ENCODE measurements around the gene AGBL1.

Gene AGBL1

DNA sequence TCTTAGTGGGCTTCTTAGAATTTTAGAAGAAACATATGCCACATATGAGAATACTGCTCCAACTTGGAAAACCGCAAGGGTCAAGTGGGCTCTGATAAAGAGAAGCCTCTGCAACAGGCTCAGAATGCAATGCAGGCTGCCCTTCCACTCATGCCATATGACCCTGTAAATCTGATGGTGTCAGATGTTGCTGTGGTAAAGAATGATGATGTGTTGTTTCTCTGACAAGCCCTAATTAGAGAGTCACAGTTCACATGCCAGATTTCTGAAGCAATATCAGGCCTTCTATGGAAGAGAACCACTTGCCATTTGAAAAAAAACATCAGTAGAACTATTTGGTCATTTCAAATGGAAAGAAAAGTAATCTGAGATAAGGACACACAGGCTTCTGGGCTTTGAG is 749.6 kb downstream of the AGBL1 start:
- DNase-seq (ENCODE audit: low read depth), result no peak

- DNase-seq (ENCODE audit: low read depth), result no peak
These were observed 750.6 kb downstream of the AGBL1 start for GRCh38 chr15:86830304-86830703.

GRCh38 chr15:86833595-86833994 is 753.9 kb downstream of the AGBL1 start:
- no peak for DNase-seq (ENCODE audit: low read depth)

DNA sequence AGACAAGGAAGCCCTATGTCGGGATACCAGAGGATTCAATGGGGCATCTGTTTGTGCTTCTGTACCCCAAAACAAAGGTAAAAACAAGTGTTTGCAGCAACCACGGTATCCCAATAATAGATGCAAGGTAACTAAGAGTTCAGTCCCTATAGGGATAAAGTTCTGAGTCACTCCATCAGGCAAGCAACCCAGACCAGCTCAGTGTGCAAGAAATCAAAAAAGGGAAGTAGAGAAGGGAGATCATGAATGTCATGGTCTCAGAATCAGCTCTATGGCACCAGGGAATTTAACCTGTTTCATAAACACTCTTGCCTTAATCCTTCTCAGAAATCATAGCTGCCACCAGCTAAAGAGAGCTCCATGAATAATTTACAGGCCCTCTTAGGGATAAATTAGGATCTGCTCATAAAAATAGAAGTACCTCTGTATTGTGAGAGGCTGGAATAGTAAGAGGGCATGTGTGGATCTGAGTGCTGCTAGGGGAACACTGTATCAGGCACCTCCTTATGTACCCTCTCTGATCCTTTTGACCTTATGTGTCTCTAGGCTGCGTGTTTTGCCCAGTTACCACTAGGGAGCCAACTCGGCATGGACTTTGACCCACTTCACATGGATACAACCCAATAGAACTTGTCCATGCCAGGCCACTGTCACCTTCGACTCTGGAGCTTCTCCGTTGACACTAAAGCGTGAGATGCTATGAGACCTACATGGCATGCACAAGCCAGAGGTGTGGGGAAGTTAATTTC is 754.6 kb downstream of the AGBL1 start:
- DNase-seq (ENCODE audit: low read depth), result no peak

DNA sequence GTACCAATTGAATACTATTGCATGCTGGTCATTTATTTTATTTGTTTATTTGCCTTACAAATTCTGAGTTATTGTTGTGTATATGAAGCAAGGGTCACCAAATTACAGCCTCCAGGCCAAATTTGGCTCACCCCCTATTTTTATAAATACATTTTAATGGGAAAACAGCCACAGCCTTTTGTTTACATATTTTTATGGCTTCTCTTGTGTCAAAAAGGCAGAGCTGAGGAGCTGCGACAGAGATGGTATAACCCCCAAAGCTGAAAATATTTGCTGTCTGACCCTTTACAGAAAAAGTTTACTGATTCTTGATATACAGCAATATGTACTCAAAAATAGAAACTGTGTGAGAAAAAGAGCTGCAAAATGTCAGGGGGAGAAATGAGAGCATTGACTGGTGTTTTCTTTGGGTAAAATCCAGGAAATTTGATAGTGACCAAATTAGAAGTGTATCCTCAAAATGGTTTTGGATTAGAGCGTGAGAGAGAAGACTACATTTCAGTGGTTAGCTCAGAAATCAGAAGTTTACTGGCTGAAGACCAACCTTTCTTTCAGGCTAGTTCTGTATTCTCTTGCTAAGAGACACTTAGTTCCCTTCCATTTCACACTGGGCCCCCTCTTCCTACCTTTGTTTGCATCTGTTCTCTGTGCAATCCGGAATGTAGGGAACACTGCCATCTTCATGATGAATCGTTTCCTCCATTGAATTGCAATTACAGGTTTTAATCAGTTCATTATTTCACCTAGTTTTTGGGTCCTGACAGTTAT is 757.8 kb downstream of the AGBL1 start:
- DNase-seq (ENCODE audit: low read depth), result no peak

GRCh38 chr15:86839502-86839901 is 759.8 kb downstream of the AGBL1 start:
- no peak for DNase-seq (ENCODE audit: low read depth)

GRCh38 chr15:86840996-86841395 is 761.3 kb downstream of the AGBL1 start:
- no peak for DNase-seq (ENCODE audit: low read depth)

DNA sequence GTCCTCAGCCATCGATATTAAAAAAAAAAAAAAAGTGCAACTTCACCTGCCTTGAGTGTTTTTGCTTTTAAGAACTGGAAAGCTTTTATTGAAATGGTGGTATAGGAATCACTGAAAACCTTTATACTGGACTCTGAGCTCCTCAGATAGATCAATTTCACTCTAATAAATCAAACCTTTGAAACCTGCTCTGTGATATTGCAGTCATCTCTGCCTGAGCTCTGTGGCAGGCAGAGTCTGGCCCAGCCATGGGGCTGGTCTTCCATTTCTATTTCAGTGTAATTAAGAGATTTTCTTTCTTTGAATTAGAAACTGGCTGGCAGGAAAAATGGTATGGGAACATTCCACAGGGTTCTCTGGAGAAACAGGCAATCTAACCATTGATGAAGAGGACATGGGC is 762.5 kb downstream of the AGBL1 start:
- DNase-seq (ENCODE audit: low read depth), result no peak

GRCh38 chr15:86846036-86846435 is 766.4 kb downstream of the AGBL1 start:
- no peak for DNase-seq (ENCODE audit: low read depth)

DNA sequence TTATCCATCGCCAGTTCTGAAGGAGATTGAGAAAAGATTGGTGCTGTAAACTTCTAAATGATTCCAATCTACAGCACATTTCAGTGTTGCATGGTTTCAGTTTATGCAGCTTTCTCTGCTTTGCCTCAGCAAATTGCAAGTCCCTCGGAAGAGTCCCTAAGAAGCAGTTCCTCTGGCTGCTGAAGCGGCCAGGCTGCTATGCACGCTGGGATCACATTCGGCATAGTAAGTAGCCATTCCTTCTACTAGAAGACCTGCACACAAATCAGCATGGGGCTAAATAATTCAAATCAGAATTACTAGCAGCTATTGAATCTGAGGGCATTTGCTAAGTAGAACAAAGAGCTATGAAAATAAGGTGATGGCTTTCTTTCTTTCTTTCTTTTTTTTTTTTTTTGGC is 769.5 kb downstream of the AGBL1 start:
- no peak for DNase-seq (ENCODE audit: low read depth)

DNA sequence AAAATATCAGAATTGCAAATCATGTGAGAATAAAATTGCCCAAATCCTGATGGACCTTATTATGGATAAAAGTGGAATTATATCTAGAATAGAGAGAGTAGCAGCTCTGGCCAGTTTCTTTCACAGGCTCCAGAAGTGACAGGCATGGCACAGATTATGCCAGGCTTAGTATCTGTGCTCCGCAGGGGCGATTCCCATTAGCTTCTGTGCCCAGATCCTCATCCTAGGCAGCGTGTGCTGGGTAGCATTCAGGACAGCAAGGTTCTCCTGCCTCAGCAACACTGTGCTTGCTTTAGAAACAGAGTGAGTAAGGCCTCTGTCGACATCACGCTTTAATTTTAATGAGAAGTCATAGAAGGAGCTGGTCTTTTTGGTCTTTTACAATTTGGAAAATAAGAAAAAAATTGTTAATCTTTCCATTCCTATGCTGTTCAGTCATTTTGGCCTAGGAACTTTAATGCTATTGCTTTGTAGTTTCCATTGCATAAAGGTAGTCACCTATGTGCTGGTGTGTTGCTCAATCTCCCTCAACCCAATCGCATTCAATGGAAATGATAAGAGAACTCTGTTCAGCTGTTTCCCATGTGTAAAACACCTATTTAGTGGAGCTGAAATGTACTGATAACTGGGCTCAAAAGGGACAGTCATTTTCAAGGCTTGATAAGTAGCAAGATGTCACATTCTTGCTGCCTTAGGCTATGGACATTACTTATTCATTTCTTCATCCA is 770.1 kb downstream of the AGBL1 start:
- DNase-seq (ENCODE audit: low read depth), result no peak

- no peak for DNase-seq (ENCODE audit: low read depth)
These were observed 771.3 kb downstream of the AGBL1 start for GRCh38 chr15:86850939-86851338.

DNA sequence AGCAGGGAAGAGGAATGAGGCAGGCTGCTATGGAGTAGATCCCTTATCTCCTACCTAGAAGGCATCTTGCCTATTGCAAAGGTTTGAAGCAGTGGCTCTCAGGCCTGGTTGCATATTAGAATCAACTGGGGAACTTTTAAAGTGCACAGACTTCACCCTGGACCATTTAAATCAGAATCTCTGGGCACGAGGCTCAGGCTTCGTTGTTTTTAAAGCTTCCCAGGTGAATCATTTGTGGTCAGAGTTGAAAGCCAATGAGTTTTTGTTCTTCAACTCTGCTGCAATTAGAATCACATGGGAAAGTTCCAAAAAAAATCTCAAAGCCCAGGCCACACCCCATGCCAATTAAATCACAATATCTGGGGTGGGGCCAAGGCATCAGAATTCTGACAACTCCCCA is 773.1 kb downstream of the AGBL1 start:
- DNase-seq (ENCODE audit: low read depth), result no peak

DNA sequence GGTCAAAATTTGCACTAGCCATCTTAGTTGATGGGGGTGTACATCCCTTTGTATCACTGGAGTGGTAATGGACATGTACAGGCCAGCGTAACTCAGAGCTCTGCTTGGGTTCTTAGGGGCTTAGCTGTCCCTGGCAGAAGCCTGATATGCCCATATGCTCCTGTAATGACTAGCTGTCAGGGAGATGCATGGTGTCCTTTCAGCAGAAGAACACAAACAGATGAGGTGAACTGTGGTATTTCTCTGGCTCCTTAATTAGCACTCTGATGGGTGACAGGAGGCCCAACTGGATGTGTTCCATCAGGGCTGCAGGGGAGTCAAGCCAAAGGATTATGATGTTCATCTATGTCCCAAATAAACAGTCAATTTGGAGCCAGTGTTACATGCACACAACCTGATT is 774.5 kb downstream of the AGBL1 start:
- DNase-seq (ENCODE audit: low read depth), result no peak

DNA sequence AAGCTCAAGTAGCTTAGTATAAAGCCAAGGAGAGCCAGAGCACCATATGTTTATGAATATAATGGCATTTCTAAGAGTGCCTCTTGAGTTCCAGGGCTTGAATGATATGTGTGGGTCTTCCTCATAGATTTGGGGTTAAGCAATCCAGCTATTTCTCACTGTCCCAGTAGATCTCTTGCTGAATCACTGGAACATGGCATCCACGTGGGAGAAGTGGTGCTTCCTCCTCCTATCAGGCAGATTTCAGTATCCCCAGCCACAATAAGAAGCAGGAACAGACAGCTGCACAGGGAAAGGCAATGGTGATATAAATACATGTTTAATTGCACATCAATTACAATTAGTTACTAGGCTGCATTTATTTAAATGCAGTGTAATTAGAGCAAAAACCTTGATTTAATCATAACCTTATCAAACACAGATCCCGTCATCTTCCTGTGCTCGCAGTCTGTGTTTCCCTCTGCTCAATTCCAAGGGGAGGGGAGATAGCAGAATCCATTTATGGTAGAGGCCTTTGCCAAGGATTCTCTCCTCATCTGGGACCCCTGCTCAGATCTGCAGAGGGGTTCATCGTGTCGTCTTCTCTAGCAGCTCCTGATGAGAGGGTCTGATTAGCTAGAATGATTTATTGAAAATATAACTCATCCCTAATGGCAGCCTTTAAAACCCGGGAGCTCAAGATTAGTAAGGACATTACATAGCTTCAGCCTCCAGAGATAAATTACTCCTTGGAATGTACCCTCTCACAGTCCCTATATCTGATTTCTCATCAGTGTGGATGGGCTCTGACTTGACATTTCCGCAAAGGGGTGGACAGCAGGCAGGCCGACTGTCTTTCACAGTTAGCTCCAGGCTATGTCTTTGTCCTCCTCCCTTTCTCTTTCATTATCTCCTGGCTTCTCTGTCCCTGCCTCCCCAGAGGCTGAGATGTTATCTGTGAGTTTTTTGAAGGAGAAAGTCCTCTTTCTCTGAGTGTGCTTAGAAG is 775.9 kb downstream of the AGBL1 start:
- DNase-seq (ENCODE audit: low read depth), result no peak

DNA sequence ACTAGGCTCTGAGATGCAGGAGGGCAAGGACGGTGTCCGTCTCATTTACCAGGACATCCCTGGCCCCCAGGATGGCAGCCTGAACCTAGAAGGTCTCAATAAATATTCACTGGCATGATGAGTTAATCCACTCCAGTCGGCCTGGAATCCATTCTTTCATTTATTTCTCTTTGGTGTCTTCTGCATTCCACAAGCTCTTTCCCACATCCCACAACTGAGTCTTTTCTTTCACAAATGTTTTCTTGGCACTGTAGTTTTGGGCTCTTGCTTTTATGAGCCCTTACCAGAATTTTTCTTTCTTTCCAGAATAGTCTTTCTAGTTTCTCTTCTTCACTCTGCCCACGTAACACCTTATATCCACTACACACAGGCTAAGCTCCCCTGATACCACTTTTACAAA is 778.0 kb downstream of the AGBL1 start:
- DNase-seq (ENCODE audit: low read depth), result no peak

- peak; percentile 2 for DNase-seq (ENCODE audit: low read depth)
These were observed 783.7 kb downstream of the AGBL1 start for GRCh38 chr15:86863226-86863915.

- no peak for DNase-seq (ENCODE audit: low read depth)
These were observed 786.2 kb downstream of the AGBL1 start for GRCh38 chr15:86865920-86866319.

DNA sequence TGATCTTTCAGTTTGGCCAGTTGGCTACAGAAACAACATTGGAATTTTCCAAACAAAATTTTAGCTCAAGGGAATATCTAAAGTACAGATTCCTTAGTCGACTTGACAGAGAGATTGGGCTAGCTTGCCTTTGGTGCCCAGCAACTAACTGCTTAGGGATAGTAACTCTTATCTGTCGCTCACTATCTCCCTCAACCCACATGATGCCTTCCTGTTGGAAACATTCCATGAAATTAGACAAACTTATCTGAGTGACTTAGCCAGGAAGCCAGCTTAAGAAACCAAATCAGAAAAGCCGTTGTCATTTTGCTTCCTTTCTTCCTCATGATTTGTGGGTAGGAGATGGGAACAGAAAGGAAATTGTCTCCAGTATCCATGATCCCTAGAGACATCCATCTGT is 791.2 kb downstream of the AGBL1 start:
- DNase-seq (ENCODE audit: low read depth), result no peak

DNA sequence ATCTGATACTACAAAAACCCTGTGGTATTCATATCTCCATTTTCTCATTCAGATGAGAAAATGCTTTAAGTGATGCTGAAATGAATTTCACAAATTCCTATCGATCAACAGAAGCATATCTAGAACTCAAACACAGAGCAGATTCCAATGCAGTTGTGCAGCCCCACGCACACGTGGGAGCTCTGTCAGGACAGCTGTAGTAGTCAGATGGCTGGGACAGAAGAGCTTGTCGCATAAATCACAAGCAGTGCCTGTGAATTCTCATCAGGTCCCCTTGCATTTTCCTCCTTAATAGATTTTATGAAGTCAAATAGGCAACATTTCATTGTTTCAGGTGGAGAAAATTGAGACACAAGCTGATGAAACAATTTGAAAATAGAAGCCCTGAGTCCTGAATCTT is 792.3 kb downstream of the AGBL1 start:
- DNase-seq (ENCODE audit: low read depth), result no peak

DNA sequence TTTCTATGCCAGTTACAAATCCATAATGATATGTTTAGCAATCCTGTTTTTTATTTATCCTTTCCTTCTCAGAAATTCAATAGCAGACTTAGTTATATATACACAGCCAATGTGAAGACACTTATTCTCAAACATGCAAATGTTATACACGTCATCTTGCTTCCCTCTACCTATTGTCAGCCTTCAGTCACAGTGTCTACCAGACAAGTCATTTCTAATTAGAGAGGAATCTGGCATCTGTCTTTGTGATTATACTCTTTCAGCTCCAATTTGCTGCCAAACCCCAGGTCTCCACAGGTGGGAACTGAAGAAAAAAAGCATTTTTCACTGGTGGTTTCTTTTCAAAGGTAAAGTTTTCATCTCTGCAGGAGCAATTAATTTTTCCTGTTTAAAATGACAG is 793.1 kb downstream of the AGBL1 start:
- DNase-seq (ENCODE audit: low read depth), result no peak

Measured in amniotic epithelial cell (primary cell).